ENCODE data around the gene ATP5F1D.

DNA sequence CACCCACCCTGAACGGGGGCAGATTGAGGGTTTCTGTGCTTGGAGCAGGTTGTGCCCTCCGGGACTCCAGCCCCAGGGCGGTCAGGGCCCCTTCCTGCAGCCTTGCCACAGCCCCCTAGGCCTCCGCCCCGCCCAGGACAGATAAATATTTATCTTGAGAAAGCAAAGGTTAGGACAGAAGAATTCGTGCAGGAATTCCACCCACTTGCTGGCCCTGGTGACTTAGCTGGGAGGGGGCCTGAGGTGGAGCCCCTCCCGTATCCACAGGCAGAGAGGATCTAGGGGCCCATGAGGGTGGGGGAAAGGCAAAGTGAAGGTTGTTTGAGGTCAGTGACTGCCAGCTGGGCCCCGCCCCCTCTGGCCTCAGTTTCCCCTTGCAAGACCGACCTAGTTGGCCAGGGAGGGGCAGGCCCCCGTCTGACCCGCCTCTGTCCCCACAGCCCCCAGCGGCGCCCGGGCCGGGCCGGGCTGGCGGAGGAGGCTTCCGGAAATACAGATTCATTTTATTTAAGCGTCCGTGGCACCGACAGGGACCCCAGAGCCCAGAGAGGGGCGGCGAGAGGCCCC is 12.0 kb downstream of the ATP5F1D start:
- no peak for TF ChIP-seq GATA2 (IDR thresholded peaks at IDR 0.05; ENCODE audit: low read depth, low read length)
- no peak for TF ChIP-seq GATA3 (IDR thresholded peaks at IDR 0.05; ENCODE audit: low read depth, low read length)

Data from SH-SY5Y (cell line).